Lower lobe of right lung (tissue), 2 donors: ENCODE data around the gene TMEM45A. TPM values are rescaled to one million over a fixed set of nuclear protein-coding genes. Genes with fewer than 3 reads are reported as not detected.

Experiments used
- ATAC-seq, 2 donors: fragments of 200-7000 bp; cut with Tn5 transposase; one replicate each; pipeline ENCODE4 v1.9.1; 2020 to 2022; ENCODE audit warnings: mild to moderate bottlenecking in 2 of 2, moderate library complexity in 2 of 2
- DNase-seq: peaks from one replicate; pipeline ENCODE4 v3.0.0-alpha.2; 2020
- H3K27ac ChIP-seq: fragments of 200-600 bp; one replicate; pipeline ENCODE4 v1.8.0; 2022
- H3K27me3 ChIP-seq: fragments of 200-600 bp; one replicate; pipeline ENCODE4 v1.8.0; 2022; ENCODE audit warnings: low read depth
- H3K36me3 ChIP-seq: fragments of 200-600 bp; one replicate; pipeline ENCODE4 v1.8.0; 2022; ENCODE audit warnings: mild to moderate bottlenecking
- H3K4me1 ChIP-seq: fragments of 200-600 bp; one replicate; pipeline ENCODE4 v1.8.0; 2022
- H3K4me3 ChIP-seq: fragments of 200-600 bp; one replicate; pipeline ENCODE4 v1.8.0; 2022; ENCODE audit warnings: mild to moderate bottlenecking
- H3K9me3 ChIP-seq: fragments of 200-600 bp; one replicate; pipeline ENCODE4 v1.8.0; 2022
- CTCF ChIP-seq: fragments of 200-600 bp; IDR thresholded peaks from one replicate; pipeline ENCODE4 v1.8.0; 2022; ENCODE audit warnings: antibody characterized with exemption, mild to moderate bottlenecking
- intact Hi-C: fragments of 100-400 bp; cut with DNase I; formaldehyde crosslinking; loops from one replicate; pipeline ENCODE4 v1.11.0; 2022
- total RNA-seq: library from RNA; stranded (reverse); fragmentation: NEBNext Ultra II Directional; extraction: Animal tissue kit (Norgen Biotek cat#: 25700); gene quantifications from one replicate; pipeline ENCODE4 v1.2.1, GENCODE V29; 2021
- donor health status: DM: no; HTN: yes; CAD: no; lungs with severe emphysema.

The TMEM45A gene
- total RNA-seq, 1 donor from 2014 or later: 17.2 TPM

GRCh38 chr3:100609305-100609704, 116.9 kb downstream of the TMEM45A start, which contains the start of gene ADGRG7:
ADGRG7 (plus strand) TSS chr3:100609601; CDS start chr3:100609857, 256 bp downstream.
- no peak for ATAC-seq
- no peak for DNase-seq
- intact Hi-C loops: no loop called here
- Histone ChIP-seq H3K4me1 (no peaks in the 10 kb centered on the region), H3K9me3 (no peaks in the 10 kb centered on the region), H3K27me3 (no peaks in the 10 kb centered on the region), H3K36me3 (no peaks in the 10 kb centered on the region), H3K4me3 (no peak within 1 kb of the TSS), H3K27ac (no peak within 1 kb of the TSS)
- TF ChIP-seq CTCF: no peak

- no peaks in the 10 kb centered on the region for H3K4me1 ChIP-seq
- no peaks in the 10 kb centered on the region for H3K36me3 ChIP-seq
- intact Hi-C loops: no loop called here
- H3K27ac ChIP-seq: no peak overlapping the region
- H3K27me3 ChIP-seq: no peaks in the 10 kb centered on the region
- TF ChIP-seq CTCF: no peak
- H3K9me3 ChIP-seq: no peaks in the 10 kb centered on the region
- no peak overlapping the region for H3K4me3 ChIP-seq
- ATAC-seq (no peak), DNase-seq (no peak)
Measured at GRCh38 chr3:100609963-100610362, 117.5 kb downstream of the TMEM45A start.

- intact Hi-C loops: no loop called here
- Histone ChIP-seq H3K27ac (no peak overlapping the region), H3K4me3 (no peak overlapping the region), H3K36me3 (no peaks in the 10 kb centered on the region), H3K27me3 (no peaks in the 10 kb centered on the region), H3K9me3 (no peaks in the 10 kb centered on the region), H3K4me1 (no peaks in the 10 kb centered on the region)
- DNase-seq (no peak), ATAC-seq (no peak)
- no peak for TF ChIP-seq CTCF
Measured at GRCh38 chr3:100611221-100611620, 118.8 kb downstream of the TMEM45A start.

- Histone ChIP-seq H3K4me3 (no peak overlapping the region), H3K9me3 (no peaks in the 10 kb centered on the region), H3K27ac (no peak overlapping the region), H3K4me1 (no peaks in the 10 kb centered on the region), H3K36me3 (no peaks in the 10 kb centered on the region), H3K27me3 (no peaks in the 10 kb centered on the region)
- TF ChIP-seq CTCF: no peak
- no peak for DNase-seq
- intact Hi-C loops: no loop called here
- no peak for ATAC-seq
Measured at GRCh38 chr3:100613721-100614390, 121.4 kb downstream of the TMEM45A start.

GRCh38 chr3:100614941-100615340, 122.5 kb downstream of the TMEM45A start:
- TF ChIP-seq CTCF: no peak
- no peak for ATAC-seq
- H3K4me3 ChIP-seq: no peak overlapping the region
- H3K36me3 ChIP-seq: no peaks in the 10 kb centered on the region
- no peak for DNase-seq
- H3K27ac ChIP-seq: no peak overlapping the region
- no peaks in the 10 kb centered on the region for H3K9me3 ChIP-seq
- H3K4me1 ChIP-seq: no peaks in the 10 kb centered on the region
- no peaks in the 10 kb centered on the region for H3K27me3 ChIP-seq
- intact Hi-C loops: no loop called here
